Adrenal gland (tissue), 12 donors: ENCODE measurements around the gene MAP2K4. TPM values are rescaled to one million over a fixed set of nuclear protein-coding genes. Genes with fewer than 3 reads are reported as not detected.

Experiments
- DNase-seq, 7 donors: peaks; one replicate each; pipeline ENCODE4 v3.0.0-alpha.2; 2019 to 2020
- H3K27ac ChIP-seq, 5 donors: fragments of 200-600 bp; sonication (generic) in 4 of 5; 1 replicate in 3 of 5; 2 replicates in 2 of 5; pipeline versions ENCODE4 v1.5.1 to v1.8.0; 2016 to 2020; ENCODE audit warnings: mild to moderate bottlenecking in 1 of 5
- H3K27me3 ChIP-seq: fragments of 200-600 bp; 2 replicates; pipeline ENCODE4 v1.8.0; 2021
- H3K36me3 ChIP-seq, 2 donors: fragments of 200-600 bp; replicated peaks in 1 of 2; 1 replicate in 1 of 2; 2 replicates in 1 of 2; pipeline versions ENCODE4 v1.5.1 to v1.8.0; 2018 to 2022
- H3K4me1 ChIP-seq, 2 donors: fragments of 200-600 bp; replicated peaks in 1 of 2; 1 replicate in 1 of 2; 2 replicates in 1 of 2; pipeline versions ENCODE4 v1.5.1 to v1.8.0; 2018 to 2021
- H3K4me3 ChIP-seq, 4 donors: fragments of 200-600 bp; sonication (generic) in 3 of 4; one replicate each; pipeline ENCODE4 v1.5.1; 2016 to 2018
- H3K9me3 ChIP-seq, 3 donors: fragments of 200-600 bp; sonication (generic) in 1 of 3; replicated peaks in 1 of 3; 1 replicate in 2 of 3; 2 replicates in 1 of 3; pipeline versions ENCODE4 v1.5.1 to v1.8.0; 2016 to 2021
- POLR2A ChIP-seq, 2 donors: fragments of 450-650 bp; IDR thresholded peaks; one replicate each; pipeline ENCODE4 v1.6.1; 2017; ENCODE audit warnings: antibody characterized with exemption in 2 of 2, mild to moderate bottlenecking in 2 of 2, moderate library complexity in 1 of 2
- WGBS, 4 donors: extraction: QIAGEN DNeasy Blood & Tissue Kit in 2 of 4; methylation state at CpG; one replicate each; pipeline versions ENCODE4 v1.1.5 to v1.1.7; 2013 to 2017; 5-methylcytosine and 5-hydroxymethylcytosine counted together
- intact Hi-C, 2 donors: fragments of 100-400 bp; cut with DNase I; formaldehyde crosslinking; loops; one replicate each; pipeline versions ENCODE4 v1.14.1 to v1.15.0; 2022 to 2023
- polyA plus RNA-seq, 3 donors: library from polyadenylated mRNA; stranded (reverse); fragments of 200-250 nt in 2 of 3; fragments of 350-450 nt in 1 of 3; fragmentation: Illumina TruSeq in 1 of 3; extraction: RNeasy Lipid Tissue Mini Kit (QIAGEN cat#74804) in 1 of 3; gene quantifications; one replicate each; pipeline ENCODE4 v1.2.3, GENCODE V29; 2013 to 2014
- total RNA-seq, 9 donors: library from RNA; depleted of rRNA in 4 of 9; stranded (reverse); fragments of >200 nt in 4 of 9; fragments of 120-200 nt in 1 of 9; fragmentation: NEBNext Ultra II Directional in 1 of 9; extraction: Animal tissue kit (Norgen Biotek cat#: 25700) in 1 of 9; gene quantifications; one replicate each; pipeline versions ENCODE4 v1.1.0 to v1.2.4, GENCODE V29; 2013 to 2023
- TF ChIP-seq, protein P1 (sequence below), 6 experiments: fragments of 450-650 bp in 4 of 6; fragments of 200-600 bp in 2 of 6; sonication (generic) in 1 of 6; IDR thresholded peaks; 1 replicate in 5 of 6; 2 replicates in 1 of 6; pipeline versions ENCODE4 v1.5.1 to v1.8.0; 2016 to 2021; ENCODE audit warnings: antibody characterized with exemption in 6 of 6, mild to moderate bottlenecking in 2 of 6, moderate library complexity in 1 of 6
- donor health status: healthy with polysubstance abuse.
- donor health status: Bipolar disorder and iron deficiency.
- donor health status: DM: yes; HTN: yes; CAD: no.
- donor health status: DM: no; HTN: no; CAD: no.
- donor health status: DM: no; HTN: no; CAD: no.
- donor health status: DM: yes; HTN: yes; CAD: no.

MAP2K4 gene
- total and polyA plus RNA-seq, 12 donors: 12.5 to 55.7 (median 32.0) TPM

DNA sequence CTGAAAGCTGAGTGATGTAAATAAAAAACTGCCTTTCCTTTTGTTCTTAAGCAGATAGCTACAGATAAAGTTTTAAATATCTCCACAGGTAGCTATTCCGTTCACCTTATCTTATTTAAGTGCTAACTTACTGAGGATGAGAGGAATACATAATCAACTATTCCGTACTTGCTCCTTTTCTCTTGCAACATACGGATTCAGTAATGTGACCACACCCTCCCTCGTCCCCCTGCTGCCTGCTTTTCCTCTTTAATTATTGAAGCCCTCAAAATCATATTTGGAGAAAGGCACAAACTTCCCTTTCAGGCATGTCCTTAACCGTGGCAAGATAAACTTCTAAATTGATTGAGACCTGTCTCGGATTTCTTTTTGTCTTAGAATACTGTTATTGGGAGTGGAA lies 101.4 kb downstream of the MAP2K4 start:
- Histone ChIP-seq H3K27ac (no peak overlapping the region), H3K9me3 (no peaks in the 10 kb centered on the region), H3K27me3 (no peaks in the 10 kb centered on the region)

DNA sequence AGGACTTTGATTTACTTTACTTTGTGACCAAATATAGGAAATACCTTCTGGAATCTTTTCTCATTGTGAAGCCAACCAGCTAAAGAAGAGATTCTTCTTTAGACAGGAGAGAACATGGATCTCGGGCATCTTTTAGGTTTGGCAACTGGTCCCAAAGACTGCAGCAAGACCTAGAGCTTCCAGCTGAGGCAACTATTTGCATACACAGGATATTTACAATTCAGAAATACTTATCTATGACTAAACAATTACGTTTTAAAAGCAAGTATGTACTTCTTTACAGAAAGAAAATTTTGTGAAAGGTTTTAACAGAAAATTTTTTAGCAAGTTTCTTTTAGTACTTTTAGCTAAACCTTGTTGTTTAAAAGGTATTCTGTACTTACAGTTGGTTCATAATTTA lies 106.5 kb downstream of the MAP2K4 start:
- no peaks in the 10 kb centered on the region for H3K9me3 ChIP-seq
- H3K27ac ChIP-seq: no peak overlapping the region
- H3K4me3 ChIP-seq: no peak overlapping the region
- TF ChIP-seq, protein P1, sequence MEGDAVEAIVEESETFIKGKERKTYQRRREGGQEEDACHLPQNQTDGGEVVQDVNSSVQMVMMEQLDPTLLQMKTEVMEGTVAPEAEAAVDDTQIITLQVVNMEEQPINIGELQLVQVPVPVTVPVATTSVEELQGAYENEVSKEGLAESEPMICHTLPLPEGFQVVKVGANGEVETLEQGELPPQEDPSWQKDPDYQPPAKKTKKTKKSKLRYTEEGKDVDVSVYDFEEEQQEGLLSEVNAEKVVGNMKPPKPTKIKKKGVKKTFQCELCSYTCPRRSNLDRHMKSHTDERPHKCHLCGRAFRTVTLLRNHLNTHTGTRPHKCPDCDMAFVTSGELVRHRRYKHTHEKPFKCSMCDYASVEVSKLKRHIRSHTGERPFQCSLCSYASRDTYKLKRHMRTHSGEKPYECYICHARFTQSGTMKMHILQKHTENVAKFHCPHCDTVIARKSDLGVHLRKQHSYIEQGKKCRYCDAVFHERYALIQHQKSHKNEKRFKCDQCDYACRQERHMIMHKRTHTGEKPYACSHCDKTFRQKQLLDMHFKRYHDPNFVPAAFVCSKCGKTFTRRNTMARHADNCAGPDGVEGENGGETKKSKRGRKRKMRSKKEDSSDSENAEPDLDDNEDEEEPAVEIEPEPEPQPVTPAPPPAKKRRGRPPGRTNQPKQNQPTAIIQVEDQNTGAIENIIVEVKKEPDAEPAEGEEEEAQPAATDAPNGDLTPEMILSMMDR (IDR thresholded peaks at IDR 0.05): no peak
- TF ChIP-seq POLR2A (IDR thresholded peaks at IDR 0.05): no peak
- intact Hi-C loops: no loop called here
- peaks cover 0 to 24% of the 10 kb centered on the region in 2 donors for H3K36me3 ChIP-seq
- no peaks in the 10 kb centered on the region for H3K27me3 ChIP-seq
- no peak for DNase-seq
- WGBS, 4 donors: 84 to 95% (median 87%) methylated on average over 2 of the region's 2 CpGs
- H3K4me1 ChIP-seq: no peaks in the 10 kb centered on the region

More for the DNA sequence above, 101.4 kb downstream of the MAP2K4 start:
- TF ChIP-seq POLR2A (IDR thresholded peaks at IDR 0.05): no peak
- TF ChIP-seq, protein P1 (IDR thresholded peaks at IDR 0.05): no peak
- Histone ChIP-seq H3K4me3 (no peak overlapping the region), H3K36me3 (peaks cover 0 to 15% of the 10 kb centered on the region in 2 donors), H3K4me1 (no peaks in the 10 kb centered on the region)
- 87 to 94% (median 89%) methylated on average over 6 of the region's 6 CpGs for WGBS, 4 donors
- intact Hi-C loops: no loop called here
- no peak for DNase-seq

DNA sequence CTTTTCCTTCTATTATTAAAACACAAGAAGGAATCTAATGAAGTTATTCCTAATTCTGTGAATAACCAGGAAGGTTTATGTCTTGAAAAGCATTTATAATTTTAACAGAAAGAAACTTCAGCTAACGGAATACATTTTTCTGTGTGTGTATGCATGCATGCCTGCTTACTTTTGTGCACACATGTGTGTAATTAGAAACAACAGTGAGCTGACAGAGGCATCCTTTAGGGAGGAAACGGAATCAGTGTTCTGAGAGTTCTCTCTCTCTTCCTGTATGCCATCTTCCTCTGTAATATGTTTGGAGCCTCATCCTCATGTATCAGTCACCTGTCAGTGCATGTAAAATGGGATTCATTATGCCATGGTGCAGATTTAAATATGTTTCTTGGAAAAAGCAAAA lies 107.0 kb downstream of the MAP2K4 start:
- Histone ChIP-seq H3K4me1 (no peaks in the 10 kb centered on the region), H3K27ac (no peak overlapping the region), H3K36me3 (peaks cover 0 to 24% of the 10 kb centered on the region in 2 donors), H3K9me3 (no peaks in the 10 kb centered on the region), H3K4me3 (no peak overlapping the region), H3K27me3 (no peaks in the 10 kb centered on the region)
- no peak for DNase-seq
- WGBS, 4 donors: 43 to 98% (median 58%) methylated on average over 2 of the region's 2 CpGs
- no peak for TF ChIP-seq POLR2A (IDR thresholded peaks at IDR 0.05)
- TF ChIP-seq, protein P1 (IDR thresholded peaks at IDR 0.05): no peak
- intact Hi-C loops: no loop called here

DNA sequence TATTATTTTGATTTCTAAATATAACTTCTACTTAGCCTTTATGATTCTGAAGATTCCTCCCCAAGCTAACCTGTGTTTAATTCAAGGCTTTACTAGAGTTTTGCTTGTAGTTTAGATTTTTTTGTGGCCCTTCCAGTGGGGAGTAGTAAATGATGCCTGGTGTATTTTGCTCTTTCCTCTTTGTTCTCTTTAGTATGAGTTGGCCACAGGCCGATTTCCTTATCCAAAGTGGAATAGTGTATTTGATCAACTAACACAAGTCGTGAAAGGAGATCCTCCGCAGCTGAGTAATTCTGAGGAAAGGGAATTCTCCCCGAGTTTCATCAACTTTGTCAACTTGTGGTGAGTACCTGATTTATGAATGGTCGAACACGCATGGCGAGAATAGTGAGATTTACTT lies 108.3 kb downstream of the MAP2K4 start:
- no peaks in the 10 kb centered on the region for H3K4me1 ChIP-seq
- no peak overlapping the region for H3K27ac ChIP-seq
- WGBS, 4 donors: 95 to 97% (median 96%) methylated on average over 7 of the region's 7 CpGs
- no peak overlapping the region for H3K4me3 ChIP-seq
- TF ChIP-seq POLR2A (IDR thresholded peaks at IDR 0.05): no peak
- TF ChIP-seq, protein P1 (IDR thresholded peaks at IDR 0.05): no peak
- no peaks in the 10 kb centered on the region for H3K9me3 ChIP-seq
- DNase-seq: no peak
- H3K36me3 ChIP-seq: peaks cover 0 to 24% of the 10 kb centered on the region in 2 donors
- no peaks in the 10 kb centered on the region for H3K27me3 ChIP-seq
- intact Hi-C loops: no loop called here
